Right lobe of liver (tissue), 6 donors: ENCODE measurements around the gene NEURL1. TPM values are rescaled to one million over a fixed set of nuclear protein-coding genes. Genes with fewer than 3 reads are reported as not detected.
A peak's percentile ranks its signal among the peaks of the same experiment; 100 is the strongest.

Experiments
- ATAC-seq, 4 donors: fragments of 200-7000 bp; cut with Tn5 transposase; one replicate each; pipeline ENCODE4 v1.9.1; 2020; ENCODE audit warnings: mild to moderate bottlenecking in 4 of 4, moderate library complexity in 4 of 4
- DNase-seq, 3 donors: peaks; one replicate each; pipeline ENCODE4 v3.0.0-alpha.2; 2020
- H3K27ac ChIP-seq, 3 donors: fragments of 200-600 bp; one replicate each; pipeline ENCODE4 v1.8.0; 2022
- H3K27me3 ChIP-seq, 2 donors: fragments of 200-600 bp; one replicate each; pipeline ENCODE4 v1.8.0; 2022
- H3K36me3 ChIP-seq, 4 donors: fragments of 200-600 bp; sonication (generic) in 1 of 4; one replicate each; pipeline versions ENCODE4 v1.5.1 to v1.8.0; 2017 to 2022; ENCODE audit warnings: control low read depth in 1 of 4
- H3K4me1 ChIP-seq, 4 donors: fragments of 200-600 bp; sonication (generic) in 1 of 4; one replicate each; pipeline versions ENCODE4 v1.5.1 to v1.8.0; 2017 to 2022; ENCODE audit warnings: control low read depth in 1 of 4
- H3K4me3 ChIP-seq, 3 donors: fragments of 200-600 bp; one replicate each; pipeline ENCODE4 v1.8.0; 2022
- H3K9me3 ChIP-seq, 4 donors: fragments of 200-600 bp; sonication (generic) in 1 of 4; one replicate each; pipeline versions ENCODE4 v1.5.1 to v1.8.0; 2017 to 2022; ENCODE audit warnings: control low read depth in 1 of 4
- POLR2A ChIP-seq: fragments of 450-650 bp; IDR thresholded peaks from one replicate; pipeline ENCODE4 v1.6.1; 2017; ENCODE audit warnings: antibody characterized with exemption, mild to moderate bottlenecking
- WGBS: methylation state at CpG from one replicate; pipeline ENCODE4 v1.1.6; 2018; ENCODE audit warnings: low coverage, low lambda C conversion rate; ENCODE audit not compliant: insufficient coverage; ENCODE audit errors: missing lambda C conversion rate; 5-methylcytosine and 5-hydroxymethylcytosine counted together
- intact Hi-C, 2 donors: fragments of 100-400 bp; cut with DNase I; formaldehyde crosslinking; loops; one replicate each; pipeline versions ENCODE4 v1.11.2 to v1.14.1; 2022
- total RNA-seq, 6 experiments: library from RNA; depleted of rRNA in 2 of 6; stranded (reverse); fragments of >200 nt in 2 of 6; fragmentation: NEBNext Ultra II Directional in 3 of 6; extraction: Animal tissue kit (Norgen Biotek cat#: 25700) in 3 of 6; gene quantifications; one replicate each; pipeline versions ENCODE4 v1.1.0 to v1.2.4, GENCODE V29; 2016 to 2023
- TF ChIP-seq, protein P1 (sequence below), 4 donors: fragments of 200-600 bp in 3 of 4; fragments of 450-650 bp in 1 of 4; IDR thresholded peaks; one replicate each; pipeline versions ENCODE4 v1.5.1 to v1.8.0; 2016 to 2022; ENCODE audit warnings: antibody characterized with exemption in 4 of 4, mild to moderate bottlenecking in 2 of 4
- donor health status: DM: no; HTN: yes; CAD: no.
- donor health status: DM: no; HTN: no; CAD: no.
- donor health status: DM: no; HTN: no; CAD: no.
- donor health status: DM: no; HTN: yes; CAD: no.
- donor health status: DM: no; HTN: yes; CAD: no.

Gene NEURL1
- total RNA-seq, 6 experiments from 2014 or later: 0.10 to 1.6 (median 0.83) TPM; not detected in 1

DNA sequence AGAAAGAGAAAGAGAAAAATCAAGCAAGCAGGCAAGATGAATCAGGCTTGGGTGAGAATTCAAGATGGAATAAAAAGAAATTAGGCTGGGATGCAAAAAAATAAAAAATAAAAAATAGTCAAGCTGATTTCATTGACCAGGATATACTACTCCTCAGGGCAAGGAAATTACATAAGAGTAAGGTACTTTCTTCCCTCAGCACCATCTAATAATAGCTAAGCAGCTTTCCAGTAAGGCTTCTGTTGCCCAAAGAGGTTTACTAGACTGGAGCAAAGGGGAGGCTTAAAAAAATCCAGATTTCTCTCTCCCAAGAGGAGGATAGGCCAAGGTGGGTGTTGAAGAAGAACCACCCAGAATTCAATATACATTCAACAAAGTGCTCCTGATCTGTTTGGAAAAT lies 93.6 kb downstream of the NEURL1 start:
- DNase-seq (no peak), ATAC-seq (no peak)
- no peak for TF ChIP-seq POLR2A
- TF ChIP-seq, protein P1, sequence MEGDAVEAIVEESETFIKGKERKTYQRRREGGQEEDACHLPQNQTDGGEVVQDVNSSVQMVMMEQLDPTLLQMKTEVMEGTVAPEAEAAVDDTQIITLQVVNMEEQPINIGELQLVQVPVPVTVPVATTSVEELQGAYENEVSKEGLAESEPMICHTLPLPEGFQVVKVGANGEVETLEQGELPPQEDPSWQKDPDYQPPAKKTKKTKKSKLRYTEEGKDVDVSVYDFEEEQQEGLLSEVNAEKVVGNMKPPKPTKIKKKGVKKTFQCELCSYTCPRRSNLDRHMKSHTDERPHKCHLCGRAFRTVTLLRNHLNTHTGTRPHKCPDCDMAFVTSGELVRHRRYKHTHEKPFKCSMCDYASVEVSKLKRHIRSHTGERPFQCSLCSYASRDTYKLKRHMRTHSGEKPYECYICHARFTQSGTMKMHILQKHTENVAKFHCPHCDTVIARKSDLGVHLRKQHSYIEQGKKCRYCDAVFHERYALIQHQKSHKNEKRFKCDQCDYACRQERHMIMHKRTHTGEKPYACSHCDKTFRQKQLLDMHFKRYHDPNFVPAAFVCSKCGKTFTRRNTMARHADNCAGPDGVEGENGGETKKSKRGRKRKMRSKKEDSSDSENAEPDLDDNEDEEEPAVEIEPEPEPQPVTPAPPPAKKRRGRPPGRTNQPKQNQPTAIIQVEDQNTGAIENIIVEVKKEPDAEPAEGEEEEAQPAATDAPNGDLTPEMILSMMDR (IDR thresholded peaks at IDR 0.05): no peak
- Histone ChIP-seq H3K4me1 (peaks cover 0 to 7% (median 0%) of the 10 kb centered on the region in 4 donors), H3K4me3 (no peak overlapping the region), H3K36me3 (no peaks in the 10 kb centered on the region), H3K27ac (no peak overlapping the region), H3K9me3 (no peaks in the 10 kb centered on the region), H3K27me3 (no peaks in the 10 kb centered on the region)
- intact Hi-C loops: no loop called here

DNA sequence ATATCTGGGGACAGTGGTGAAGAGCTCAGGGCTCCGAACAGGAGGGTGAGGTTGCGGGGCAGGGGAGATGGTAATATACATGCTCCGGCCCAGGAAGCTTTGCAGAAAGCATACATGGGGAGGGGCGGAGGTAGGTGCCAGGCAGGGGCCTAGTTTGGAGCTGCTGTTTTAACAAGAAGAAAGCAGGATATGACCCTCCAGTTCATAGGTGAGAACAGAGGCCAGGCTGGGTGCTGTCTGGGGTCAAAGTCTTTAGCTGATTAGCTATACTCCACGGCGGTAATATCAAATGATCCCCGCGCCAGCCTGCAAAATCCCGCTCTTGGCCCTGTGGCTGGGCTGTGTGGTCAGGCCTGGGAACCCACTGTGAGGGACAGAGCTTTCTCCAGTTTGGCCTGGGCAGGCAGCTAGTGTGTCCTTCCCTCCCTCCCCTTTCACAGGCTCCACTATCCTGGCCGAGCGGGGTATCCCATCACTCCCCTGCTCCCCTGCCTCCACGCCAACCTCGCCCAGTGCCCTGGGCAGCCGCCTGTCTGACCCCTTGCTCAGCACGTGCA lies 95.6 kb downstream of the NEURL1 start:
- Histone ChIP-seq H3K27me3 (no peaks in the 10 kb centered on the region), H3K36me3 (no peaks in the 10 kb centered on the region), H3K9me3 (no peaks in the 10 kb centered on the region), H3K27ac (no peak overlapping the region), H3K4me1 (peaks cover 0 to 7% (median 0%) of the 10 kb centered on the region in 4 donors), H3K4me3 (no peak overlapping the region)
- ATAC-seq: peak; percentile 40 to 69 (median 44)
- intact Hi-C loops: no loop called here
- TF ChIP-seq, protein P1 (IDR thresholded peaks at IDR 0.05): no peak
- TF ChIP-seq POLR2A: no peak
- 75% methylated on average over 5 of the region's 15 CpGs for WGBS
- peak in 1 of 3 donors; percentile 28 for DNase-seq

DNA sequence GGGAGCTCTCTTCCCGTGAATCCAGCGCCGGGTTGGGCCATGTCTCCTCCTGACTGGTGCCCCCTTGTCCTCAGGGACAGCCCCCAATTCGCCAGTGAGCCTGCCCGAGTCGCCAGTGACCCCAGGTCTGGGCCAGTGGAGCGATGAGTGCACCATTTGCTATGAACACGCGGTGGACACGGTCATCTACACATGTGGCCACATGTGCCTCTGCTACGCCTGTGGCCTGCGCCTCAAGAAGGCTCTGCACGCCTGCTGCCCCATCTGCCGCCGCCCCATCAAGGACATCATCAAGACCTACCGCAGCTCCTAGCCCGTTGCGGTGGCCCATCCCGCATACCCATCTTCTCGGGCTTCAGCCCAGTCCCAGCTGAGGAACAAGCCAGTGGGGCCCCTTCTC lies 96.6 kb downstream of the NEURL1 start:
- Histone ChIP-seq H3K27me3 (no peaks in the 10 kb centered on the region), H3K4me3 (no peak overlapping the region), H3K4me1 (peaks cover 0 to 7% (median 0%) of the 10 kb centered on the region in 4 donors), H3K36me3 (no peaks in the 10 kb centered on the region), H3K27ac (no peak overlapping the region), H3K9me3 (no peaks in the 10 kb centered on the region)
- DNase-seq (no peak), ATAC-seq (no peak)
- WGBS: 85% methylated on average over 12 of the region's 20 CpGs
- TF ChIP-seq POLR2A: no peak
- TF ChIP-seq, protein P1 (IDR thresholded peaks at IDR 0.05): no peak
- intact Hi-C loops: loop anchor here in 1 of 2 donors (5.0 kb wide), 1 partner anchor 173 kb away; no protein-coding TSS in a partner anchor

DNA sequence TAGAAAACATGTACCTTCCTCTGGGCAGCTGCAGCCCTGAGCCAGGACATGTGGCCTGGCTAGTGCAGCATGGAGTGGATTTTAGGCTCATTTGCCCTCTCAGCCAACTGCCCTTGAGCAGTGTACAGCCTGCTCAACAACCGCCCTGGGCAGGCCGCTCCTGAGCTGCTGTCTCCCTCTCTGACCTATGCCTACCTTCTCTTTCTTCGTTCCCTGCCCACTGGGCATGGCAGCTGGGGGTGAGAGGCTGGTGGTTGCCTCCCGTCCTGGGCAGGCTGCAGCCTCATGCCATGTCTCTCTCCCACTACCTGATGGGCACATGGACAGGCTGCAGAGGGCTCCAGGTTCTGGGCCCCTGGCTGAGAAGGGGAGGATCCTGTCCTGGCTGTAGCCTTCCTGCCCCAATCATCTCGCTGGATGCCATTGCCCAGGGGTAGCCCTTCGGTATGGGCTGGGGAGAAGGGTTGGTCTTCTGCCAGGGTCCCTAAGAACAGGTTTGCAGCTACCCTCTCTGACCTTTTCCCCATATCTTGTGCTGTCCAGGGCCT lies 97.3 kb downstream of the NEURL1 start:
- WGBS: 93% methylated on average over 5 of the region's 6 CpGs
- no peak overlapping the region for H3K4me3 ChIP-seq
- intact Hi-C loops: loop anchor here in 1 of 2 donors (5.0 kb wide), 1 partner anchor 174 kb away; no protein-coding TSS in a partner anchor
- no peaks in the 10 kb centered on the region for H3K9me3 ChIP-seq
- no peaks in the 10 kb centered on the region for H3K27me3 ChIP-seq
- H3K36me3 ChIP-seq: no peaks in the 10 kb centered on the region
- peak in 1 of 4 donors; percentile 11 for ATAC-seq
- H3K4me1 ChIP-seq: peaks cover 0 to 7% (median 0%) of the 10 kb centered on the region in 4 donors
- DNase-seq: no peak
- TF ChIP-seq, protein P1 (IDR thresholded peaks at IDR 0.05): no peak
- TF ChIP-seq POLR2A: no peak
- no peak overlapping the region for H3K27ac ChIP-seq
